Muscle of leg (tissue), 11 donors: ENCODE results near the gene STAT5A. TPM values are rescaled to one million over a fixed set of nuclear protein-coding genes. Genes with fewer than 3 reads are reported as not detected.
"Not testable (repeated sequence)": the region's sequence is repeated elsewhere in the genome, so short reads cannot be mapped to it uniquely, and the experiment has no call there.

Source experiments
- DNase-seq: peaks from one replicate; pipeline ENCODE4 v3.0.0; 2013
- H3K27ac ChIP-seq: one replicate; pipeline ENCODE4 v1.5.1; 2013; ENCODE audit warnings: mild to moderate bottlenecking, low read length, control low read depth
- H3K27me3 ChIP-seq: one replicate; pipeline ENCODE4 v1.6.1; 2013; ENCODE audit warnings: low read length; ENCODE audit not compliant: control insufficient read depth, insufficient read depth
- H3K36me3 ChIP-seq: one replicate; pipeline ENCODE4 v1.6.1; 2013; ENCODE audit warnings: low read length; ENCODE audit not compliant: control insufficient read depth, insufficient read depth
- H3K4me1 ChIP-seq: one replicate; pipeline ENCODE4 v1.6.1; 2013; ENCODE audit warnings: low read length; ENCODE audit not compliant: control insufficient read depth, insufficient read depth
- H3K4me3 ChIP-seq: one replicate; pipeline ENCODE4 v1.5.1; 2013; ENCODE audit warnings: low read length, control low read depth
- H3K9me3 ChIP-seq: replicated peaks from 2 replicates; pipeline ENCODE4 v1.6.1; 2013; ENCODE audit warnings: low read depth, low read length; ENCODE audit not compliant: control insufficient read depth
- WGBS: methylation state at CpG from one replicate; pipeline ENCODE4 v1.1.5; 2013; ENCODE audit warnings: missing lambda C conversion rate; ENCODE audit not compliant: insufficient coverage; 5-methylcytosine and 5-hydroxymethylcytosine counted together
- polyA plus RNA-seq, 8 donors: library from polyadenylated mRNA; unstranded; fragments of 120-200 nt; gene quantifications; one replicate each; pipeline versions ENCODE4 v1.2.1 to v1.2.3, GENCODE V29; 2013; ENCODE audit warnings: inconsistent platforms in 1 of 8, low replicate concordance in 1 of 8; ENCODE audit not compliant: insufficient read length in 8 of 8, insufficient read depth in 1 of 8
- total RNA-seq: library from RNA; stranded (reverse); fragments of 120-200 nt; gene quantifications from one replicate; pipeline ENCODE4 v1.2.4, GENCODE V29; 2013

Gene STAT5A
- total and polyA plus RNA-seq, 9 donors, result 12.8 to 20.4 (median 16.4) TPM

GRCh38 chr17:42248351-42249179 is 39.7 kb upstream of the STAT5A start:
- Histone ChIP-seq H3K4me3 (peak overlapping the region; percentile 26), H3K27ac (peak overlapping the region; percentile 98), H3K9me3 (no peaks in the 10 kb centered on the region), H3K27me3 (no peaks in the 10 kb centered on the region), H3K36me3 (no peaks in the 10 kb centered on the region), H3K4me1 (peaks cover 15% of the 10 kb centered on the region)
- peak; percentile 98 for DNase-seq
- WGBS, result 26% methylated on average over 10 of the region's 13 CpGs

DNA sequence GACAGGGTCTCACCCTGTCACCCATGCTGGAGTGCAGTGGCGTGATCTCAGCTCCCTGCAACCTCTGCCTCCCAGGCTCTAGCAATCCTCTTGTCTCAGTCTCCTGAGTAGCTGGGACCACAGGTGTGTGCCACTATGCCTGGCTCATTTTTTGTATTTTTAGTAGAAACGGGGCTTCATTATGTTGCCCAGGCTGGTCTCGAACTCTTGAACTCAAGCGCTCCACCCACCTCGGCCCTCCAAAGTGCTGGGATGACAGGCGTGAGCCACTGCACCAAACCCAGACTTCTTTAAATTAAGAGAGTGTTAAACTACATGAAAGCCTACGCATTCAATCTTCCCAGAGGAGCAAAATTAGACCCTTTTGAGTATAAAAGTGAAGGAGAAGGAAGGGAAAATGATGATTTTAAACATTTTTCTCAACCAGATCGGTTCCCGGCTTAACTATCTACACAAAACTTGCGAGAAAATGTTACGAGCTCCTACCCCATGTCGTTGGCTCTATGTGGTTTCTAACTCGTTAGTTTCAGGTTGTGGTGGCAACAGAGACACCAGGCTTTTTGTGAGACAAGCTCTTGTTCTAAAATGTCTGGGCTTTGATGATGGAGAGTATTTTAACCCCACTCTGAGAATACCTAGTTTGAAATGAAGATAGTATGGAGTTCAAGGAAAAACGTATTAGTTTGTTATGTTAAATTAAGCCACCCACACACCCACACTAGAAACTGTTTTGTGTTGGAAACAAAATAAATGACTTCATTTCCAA is 38.4 kb upstream of the STAT5A start:
- no peaks in the 10 kb centered on the region for H3K27me3 ChIP-seq
- no peaks in the 10 kb centered on the region for H3K9me3 ChIP-seq
- WGBS, result 100% methylated on average over 1 of the region's 14 CpGs
- H3K36me3 ChIP-seq, result no peaks in the 10 kb centered on the region
- no peak overlapping the region for H3K4me3 ChIP-seq
- H3K27ac ChIP-seq, result peak overlapping the region; percentile 98
- peaks cover 16% of the 10 kb centered on the region for H3K4me1 ChIP-seq
- no peak for DNase-seq

- peak; percentile 27 for DNase-seq
- Histone ChIP-seq H3K27me3 (no peaks in the 10 kb centered on the region), H3K4me3 (no peak overlapping the region), H3K9me3 (no peaks in the 10 kb centered on the region), H3K4me1 (peaks cover 16% of the 10 kb centered on the region), H3K27ac (no peak overlapping the region), H3K36me3 (no peaks in the 10 kb centered on the region)
- WGBS, result no CpG with 5 or more reads among the region's 2 CpGs
Observed at GRCh38 chr17:42251115-42251514, 37.2 kb upstream of the STAT5A start.

GRCh38 chr17:42252597-42253550 is 35.4 kb upstream of the STAT5A start:
- Histone ChIP-seq H3K4me1 (peaks cover 15% of the 10 kb centered on the region), H3K27me3 (no peaks in the 10 kb centered on the region), H3K4me3 (no peak overlapping the region), H3K36me3 (no peaks in the 10 kb centered on the region), H3K27ac (peak overlapping the region; percentile 32), H3K9me3 (no peaks in the 10 kb centered on the region)
- WGBS, result no CpG with 5 or more reads among the region's 4 CpGs
- DNase-seq, result peak; percentile 55

DNA sequence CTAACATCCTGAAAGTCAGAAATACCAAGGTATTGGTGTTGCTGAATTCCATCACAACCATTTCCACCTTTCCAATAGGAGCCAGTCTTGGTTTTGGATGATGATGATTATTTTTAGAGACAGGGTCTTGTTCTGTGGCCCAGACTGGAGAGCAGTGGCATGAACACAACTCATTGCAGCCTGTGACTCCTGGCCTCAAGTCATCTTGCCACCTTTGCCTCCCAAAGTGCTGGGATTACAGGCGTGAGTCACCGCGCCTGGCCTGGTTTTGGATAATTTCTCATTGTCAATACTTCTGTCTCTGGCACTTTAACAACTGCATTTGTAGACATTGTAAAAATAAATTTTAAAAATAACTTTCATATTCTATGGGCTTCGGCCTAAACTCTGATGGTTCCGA is 34.7 kb upstream of the STAT5A start:
- no peaks in the 10 kb centered on the region for H3K36me3 ChIP-seq
- no peak overlapping the region for H3K4me3 ChIP-seq
- H3K9me3 ChIP-seq, result no peaks in the 10 kb centered on the region
- H3K27me3 ChIP-seq, result no peaks in the 10 kb centered on the region
- WGBS, result no CpG with 5 or more reads among the region's 5 CpGs
- DNase-seq, result no peak
- peaks cover 12% of the 10 kb centered on the region for H3K4me1 ChIP-seq
- H3K27ac ChIP-seq, result peak overlapping the region; percentile 5

- no peak overlapping the region for H3K4me3 ChIP-seq
- WGBS, result 94% methylated on average over 7 of the region's 8 CpGs
Observed at GRCh38 chr17:42255445-42255844, 32.9 kb upstream of the STAT5A start.

GRCh38 chr17:42260318-42260717 is 28.0 kb upstream of the STAT5A start:
- no peaks in the 10 kb centered on the region for H3K9me3 ChIP-seq

More at GRCh38 chr17:42255445-42255844, 32.9 kb upstream of the STAT5A start:
- no peak overlapping the region for H3K27ac ChIP-seq
- peaks cover 6% of the 10 kb centered on the region for H3K4me1 ChIP-seq
- DNase-seq, result no peak
- H3K27me3 ChIP-seq, result no peaks in the 10 kb centered on the region
- no peaks in the 10 kb centered on the region for H3K36me3 ChIP-seq
- no peaks in the 10 kb centered on the region for H3K9me3 ChIP-seq

GRCh38 chr17:42264366-42264765 is 23.9 kb upstream of the STAT5A start:
- H3K9me3 ChIP-seq, H3K4me1 ChIP-seq, H3K27me3 ChIP-seq, H3K36me3 ChIP-seq, H3K4me3 ChIP-seq, H3K27ac ChIP-seq, DNase-seq: not testable (repeated sequence)
- whole genome bisulfite sequencing, result no CpG with 5 or more reads among the region's 4 CpGs

More at GRCh38 chr17:42260318-42260717, 28.0 kb upstream of the STAT5A start:
- no peak for DNase-seq
- Histone ChIP-seq H3K4me1 (no peaks in the 10 kb centered on the region), H3K36me3 (no peaks in the 10 kb centered on the region), H3K27ac (no peak overlapping the region), H3K27me3 (no peaks in the 10 kb centered on the region), H3K4me3 (no peak overlapping the region)
- whole genome bisulfite sequencing, result 100% methylated on average over 3 of the region's 6 CpGs

GRCh38 chr17:42266462-42266861 is 21.8 kb upstream of the STAT5A start:
- DNase-seq, result no peak
- no peak overlapping the region for H3K4me3 ChIP-seq
- no peaks in the 10 kb centered on the region for H3K36me3 ChIP-seq
- H3K27me3 ChIP-seq, result no peaks in the 10 kb centered on the region
- no peaks in the 10 kb centered on the region for H3K4me1 ChIP-seq
- H3K9me3 ChIP-seq, result no peaks in the 10 kb centered on the region
- H3K27ac ChIP-seq, result no peak overlapping the region
- WGBS, result no CpG with 5 or more reads among the region's 2 CpGs
